ENCODE measurements around the gene ZMYND10.

The ZMYND10 gene

DNA sequence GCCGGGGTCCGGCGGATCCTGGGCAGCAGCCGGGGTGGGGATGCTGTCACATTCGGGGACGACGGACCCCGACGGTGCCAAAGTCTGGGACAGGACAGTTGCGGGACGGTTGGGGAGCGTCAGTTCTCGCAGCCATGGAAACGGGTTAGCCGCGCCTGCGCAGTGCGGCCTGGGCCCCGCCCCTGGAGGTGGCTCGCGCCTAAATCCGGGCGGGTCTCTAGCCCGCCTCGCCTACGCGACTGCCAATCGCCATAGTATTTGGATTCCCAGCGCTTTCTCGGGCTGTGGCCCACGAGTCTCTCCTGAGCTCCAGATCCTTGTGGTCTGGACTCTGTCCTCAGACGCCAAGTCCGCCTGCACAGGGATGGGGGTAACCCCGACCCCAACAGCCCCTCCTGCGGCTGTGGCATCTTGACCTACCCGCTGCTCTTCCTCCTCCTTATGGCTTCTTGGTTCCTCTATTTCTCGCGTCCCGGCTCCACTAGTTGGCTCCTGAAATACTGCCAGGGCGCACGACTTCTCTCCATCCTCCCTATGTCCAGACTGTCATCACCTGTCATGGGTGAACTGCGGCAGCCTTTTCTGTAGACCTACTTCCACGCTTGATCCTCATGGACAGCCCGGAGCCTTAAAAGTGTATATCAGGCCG is at the start of gene ZMYND10:
ZMYND10 (minus strand) TSS at position 147 of the 649 bp plus-strand sequence. CDS start 153 bp downstream, outside the sequence.
- peak; percentile 61 for DNase-seq

DNA sequence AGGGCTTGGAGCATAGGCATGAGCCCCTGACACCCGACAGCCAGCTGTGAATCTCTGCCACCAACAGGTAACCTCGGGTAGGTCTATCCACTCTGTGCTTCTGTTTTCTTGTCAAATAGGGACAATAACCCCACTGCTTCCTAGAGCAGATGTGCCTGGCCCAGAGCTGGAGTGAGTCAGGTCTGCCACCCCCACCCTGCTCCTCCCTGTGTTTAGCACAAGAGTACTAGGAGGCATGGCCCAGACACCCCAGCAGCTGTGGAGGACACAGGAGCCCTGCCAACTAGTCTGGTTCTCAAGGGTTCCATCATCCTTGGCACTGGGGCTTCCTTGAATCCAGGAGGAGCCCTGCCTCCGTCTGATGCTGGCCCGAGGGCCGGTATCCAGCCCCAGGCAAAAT is 47.5 kb upstream of the ZMYND10 start:
- DNase-seq, result no peak

DNA sequence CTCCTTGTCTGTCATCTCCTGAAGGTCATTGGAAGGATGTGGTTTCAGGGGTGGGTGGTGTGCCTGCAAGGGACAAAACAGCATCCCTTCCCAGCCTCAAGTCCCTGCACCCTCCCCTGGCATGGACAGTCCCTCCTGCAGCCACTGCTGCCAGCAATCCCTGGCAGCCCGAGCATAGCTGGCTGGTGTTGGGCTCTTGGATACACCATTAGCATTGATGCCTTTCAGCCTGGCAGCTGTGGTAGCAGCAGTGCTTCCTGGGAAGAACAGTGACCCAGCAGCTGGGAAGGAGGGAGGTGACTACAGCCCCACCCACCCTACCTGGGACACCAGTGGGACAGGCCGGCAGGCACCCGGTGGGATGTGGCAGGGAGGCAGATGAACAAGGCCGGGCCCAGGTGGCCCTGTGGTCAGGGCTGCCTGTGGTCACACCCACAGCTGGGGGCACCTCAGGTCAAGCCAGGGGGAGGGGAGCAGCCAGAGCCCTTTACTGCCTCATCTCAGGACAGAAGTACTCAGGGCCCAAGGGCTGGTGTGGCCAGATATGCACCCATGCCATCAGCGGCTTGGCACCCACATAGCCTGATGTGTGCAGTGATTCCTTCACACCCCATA is 46.7 kb upstream of the ZMYND10 start:
- DNase-seq, result no peak

DNA sequence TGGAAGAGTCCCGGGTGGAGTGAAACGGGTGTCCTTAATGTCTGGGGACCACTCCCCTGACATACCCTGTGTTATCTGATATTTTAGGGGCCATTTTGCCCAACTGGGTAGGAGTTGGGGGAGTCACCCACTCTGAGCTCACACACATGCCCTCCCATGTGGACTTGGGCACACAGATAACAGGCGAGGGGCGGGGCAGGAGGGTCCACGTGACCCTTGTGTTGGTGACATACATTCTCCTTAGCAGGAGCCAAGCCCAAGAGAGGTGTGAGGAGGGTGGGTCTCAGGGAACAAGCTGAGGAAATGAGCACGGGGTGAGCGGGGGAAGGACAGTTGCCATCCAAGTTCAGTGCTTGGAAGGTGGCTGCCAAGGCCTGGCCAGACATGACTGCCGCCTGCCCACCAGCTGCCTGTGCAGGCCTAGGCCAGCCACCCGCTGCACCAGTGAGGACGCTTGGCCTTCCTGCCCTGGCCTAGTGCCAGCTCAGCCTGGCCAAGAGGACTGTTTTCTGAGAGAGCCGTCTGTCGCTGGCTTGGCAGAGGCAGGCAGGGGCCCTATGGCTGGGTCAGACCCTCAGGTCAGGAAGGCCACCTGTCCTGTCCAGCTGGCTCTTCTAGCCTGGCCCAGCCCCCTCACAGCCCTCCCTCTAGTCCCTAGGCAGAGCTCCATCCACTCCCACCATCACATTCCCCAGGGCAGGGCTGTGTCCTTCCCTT is 45.1 kb upstream of the ZMYND10 start:
- no peak for DNase-seq

DNA sequence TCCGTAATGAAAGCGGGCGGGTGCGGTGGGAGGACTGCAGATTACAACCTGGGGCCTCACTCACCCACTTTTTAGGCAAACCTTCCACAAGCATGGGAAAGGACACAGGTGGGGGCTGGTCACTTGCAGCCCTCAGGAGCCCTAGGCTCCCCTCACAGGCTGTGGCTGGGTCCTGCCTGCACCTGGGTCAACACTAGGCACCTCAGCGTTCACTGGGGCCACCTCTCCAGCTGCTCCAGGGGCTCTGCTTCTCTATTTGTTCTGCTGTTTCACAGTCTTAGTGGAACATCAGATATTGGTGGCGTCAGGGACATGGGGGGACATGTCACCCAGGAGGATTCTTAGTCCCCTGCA is 43.9 kb upstream of the ZMYND10 start:
- no peak for DNase-seq

DNA sequence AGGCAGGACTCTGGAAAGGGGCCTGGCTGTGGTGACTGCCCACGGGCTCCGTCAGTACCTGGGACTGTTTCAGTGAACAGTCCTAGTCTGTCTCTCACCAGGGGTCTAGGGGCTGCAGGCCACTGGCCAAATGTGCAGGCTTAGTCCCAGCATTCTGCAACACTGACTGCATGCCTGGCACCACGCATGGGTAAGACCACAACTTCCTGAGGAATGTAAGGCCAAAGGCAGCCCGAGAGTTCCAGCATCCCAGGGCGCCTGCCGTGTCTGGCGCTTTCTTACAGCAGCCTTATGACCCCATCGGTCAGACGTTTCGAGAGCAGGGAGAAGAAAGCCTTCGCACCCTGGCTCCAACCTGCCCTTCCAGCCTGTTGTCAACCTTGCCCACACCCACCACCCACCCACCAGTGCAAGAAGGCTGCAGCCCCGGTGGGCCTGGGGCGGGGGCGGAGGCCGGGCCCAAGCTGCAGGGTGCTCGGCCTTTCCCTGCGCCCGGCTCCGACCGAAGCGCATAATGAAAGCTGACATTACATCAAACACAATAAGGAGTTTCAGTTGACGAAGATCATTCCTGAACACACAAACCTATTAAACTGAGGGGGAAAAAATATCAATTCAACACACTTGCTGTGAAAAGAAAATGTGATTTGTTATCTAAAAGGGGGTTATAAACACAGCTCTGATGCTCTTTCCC is 43.3 kb upstream of the ZMYND10 start:
- DNase-seq, result no peak

DNA sequence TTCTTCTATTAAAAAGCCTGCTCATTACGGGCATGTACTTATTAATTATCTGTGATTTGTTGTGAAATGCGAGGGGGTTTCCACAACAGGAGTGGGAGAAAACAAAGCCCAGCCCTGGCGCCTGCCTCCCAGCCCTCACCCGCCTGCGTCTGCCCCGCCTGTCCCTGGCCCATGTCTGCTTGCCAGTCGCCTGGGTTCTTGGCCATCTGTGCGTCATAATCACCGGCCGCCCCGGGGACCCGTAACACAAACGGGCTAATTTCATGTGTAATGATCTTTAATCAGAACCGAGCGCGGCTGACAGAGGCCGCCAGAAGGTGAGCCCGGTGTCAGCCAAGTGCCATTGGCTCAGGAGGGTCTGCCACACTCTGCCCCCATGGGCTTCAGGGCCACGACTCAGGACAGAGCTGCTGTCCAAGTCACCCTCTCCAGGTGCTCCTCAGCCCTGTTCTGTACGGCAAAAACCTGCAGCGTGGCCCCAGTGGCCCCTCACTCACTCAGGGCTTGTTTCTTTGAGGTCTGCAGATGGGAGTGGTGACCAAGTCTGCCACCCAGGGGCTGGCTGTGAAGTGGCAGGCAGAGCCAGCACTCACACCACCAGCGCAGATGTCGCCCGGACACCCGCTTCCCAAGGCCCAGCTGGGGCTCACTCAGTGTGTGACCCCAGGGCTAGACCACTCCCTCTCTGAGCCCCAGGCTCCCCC is 42.6 kb upstream of the ZMYND10 start:
- DNase-seq, result no peak

DNA sequence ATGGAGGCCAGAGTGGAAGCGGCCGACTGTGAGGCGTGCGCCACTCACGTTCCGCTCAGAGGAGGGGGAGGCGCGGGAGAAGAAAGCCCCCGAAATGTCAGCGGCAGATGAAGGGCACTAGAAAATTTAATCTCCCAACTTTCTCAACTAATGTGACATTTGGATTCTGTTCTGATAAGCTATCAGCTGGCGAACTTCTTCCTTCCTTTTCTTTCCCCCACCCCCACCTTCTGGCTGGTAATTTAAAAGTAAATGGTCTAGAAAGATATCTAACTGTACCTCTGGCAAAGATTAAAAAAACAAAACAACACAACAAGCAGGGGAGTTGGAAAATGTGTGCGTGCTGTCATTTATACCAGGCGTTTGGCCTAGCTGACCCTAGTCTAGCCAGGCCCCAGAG is 40.2 kb upstream of the ZMYND10 start:
- DNase-seq, result no peak

DNA sequence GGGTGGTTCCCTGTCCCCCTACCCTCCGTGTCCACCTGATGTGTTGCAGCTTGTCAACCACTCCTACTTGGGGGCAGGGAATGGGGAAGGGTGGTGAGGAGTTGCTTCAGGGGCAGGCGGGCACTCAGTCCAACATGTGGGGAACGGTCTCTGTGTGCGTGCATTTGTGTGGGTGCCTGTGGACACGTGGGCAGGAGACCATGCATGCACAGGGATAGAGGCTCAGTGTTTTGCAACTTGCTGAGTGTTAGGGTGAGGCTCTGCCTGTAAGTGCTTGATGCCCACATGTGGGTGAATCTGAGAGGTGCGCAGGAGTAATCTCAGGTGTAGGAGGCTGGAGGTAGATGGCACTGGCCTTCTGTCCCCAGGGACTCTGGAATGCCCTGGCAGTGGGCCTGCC is 38.2 kb upstream of the ZMYND10 start:
- DNase-seq, result no peak

DNA sequence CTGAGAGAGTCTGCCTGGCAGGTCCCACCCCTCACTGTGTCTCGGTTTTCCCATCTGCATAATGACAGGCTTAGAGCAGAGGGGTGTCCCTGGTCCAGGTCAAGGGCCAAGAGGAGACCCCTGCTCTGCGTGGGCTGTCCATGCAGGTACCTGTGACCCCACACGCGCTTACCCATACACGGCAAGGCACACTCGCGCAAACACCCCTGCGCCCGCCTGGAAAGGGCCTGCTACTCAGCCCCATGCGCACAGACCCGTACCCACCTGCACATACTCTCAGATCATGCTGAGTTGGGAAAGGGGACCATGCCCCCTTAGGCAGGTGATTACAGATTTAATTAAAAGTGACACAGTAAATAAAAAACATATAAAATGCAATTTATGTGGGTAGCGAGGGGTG is 37.2 kb upstream of the ZMYND10 start:
- no peak for DNase-seq

DNA sequence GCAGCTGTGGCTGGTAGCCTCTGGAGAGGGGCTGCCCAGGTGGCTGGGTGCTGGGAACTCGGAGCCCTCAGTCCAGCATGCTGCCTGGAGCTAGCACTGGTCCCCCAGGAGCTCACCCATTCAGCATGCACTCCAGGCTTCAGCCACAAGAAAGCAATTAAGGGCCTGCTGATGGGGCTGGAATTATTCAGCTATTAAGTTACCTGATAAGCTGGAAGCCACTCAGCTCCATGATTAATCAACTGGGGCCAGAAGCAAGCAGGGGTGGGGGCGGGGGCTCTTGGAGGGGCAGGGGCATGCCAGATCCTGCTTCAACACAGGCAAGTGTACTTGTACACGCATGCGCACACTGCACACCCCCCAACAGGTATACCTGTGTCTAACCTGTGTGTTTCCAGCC is 35.9 kb upstream of the ZMYND10 start:
- DNase-seq, result no peak

DNA sequence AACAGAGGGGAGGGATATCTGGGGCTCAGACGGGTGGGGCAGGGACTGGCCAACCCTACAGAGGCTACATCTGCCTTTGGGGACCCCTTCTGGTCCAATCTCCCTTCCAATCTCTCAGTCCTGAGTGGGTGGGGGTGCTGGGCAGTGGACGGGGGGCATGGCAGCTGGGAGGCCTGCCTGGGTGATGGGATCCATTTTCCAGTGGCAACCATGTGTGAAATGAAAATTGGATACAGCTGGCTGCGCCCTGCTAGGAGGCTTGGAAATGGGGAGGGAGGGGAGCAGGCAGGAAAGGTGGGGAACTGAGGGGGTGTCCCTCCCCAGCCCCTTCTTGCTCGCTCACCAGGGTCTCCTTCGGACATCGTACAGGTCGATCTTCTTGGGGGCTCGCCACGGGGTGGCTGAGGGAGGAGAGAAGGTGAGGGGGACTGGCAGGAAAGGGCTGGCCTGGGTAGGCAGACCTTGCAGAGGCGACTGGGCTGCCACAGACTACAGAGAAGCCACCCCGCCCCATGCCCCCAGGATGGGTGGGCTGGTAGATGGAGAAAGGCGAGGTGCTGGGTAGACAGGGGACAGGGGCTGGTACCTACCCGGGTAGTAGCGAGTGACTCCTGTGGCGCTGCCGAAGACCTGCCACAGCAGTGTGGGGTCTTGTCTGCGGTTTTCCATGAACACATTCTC is 35.0 kb upstream of the ZMYND10 start:
- DNase-seq, result no peak

DNA sequence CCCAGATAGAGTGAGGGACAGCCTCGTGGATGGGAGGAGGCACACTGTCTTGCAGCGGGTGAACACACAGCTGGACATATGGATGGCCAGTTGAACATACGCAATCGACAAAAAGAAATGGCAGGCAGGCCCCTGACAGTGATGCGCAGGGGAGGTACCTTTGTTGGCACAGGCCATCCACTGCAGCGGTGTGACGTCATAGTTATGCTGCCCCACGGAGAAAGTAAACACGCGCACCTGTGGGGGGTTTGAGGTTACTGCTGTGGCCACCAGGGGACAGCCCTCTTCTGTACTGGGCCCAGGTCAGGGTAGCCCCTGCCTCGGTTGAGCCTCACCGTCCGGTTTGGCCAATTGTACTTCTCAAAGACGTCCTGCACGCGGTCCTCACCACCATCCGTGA is 33.2 kb upstream of the ZMYND10 start:
- no peak for DNase-seq

DNA sequence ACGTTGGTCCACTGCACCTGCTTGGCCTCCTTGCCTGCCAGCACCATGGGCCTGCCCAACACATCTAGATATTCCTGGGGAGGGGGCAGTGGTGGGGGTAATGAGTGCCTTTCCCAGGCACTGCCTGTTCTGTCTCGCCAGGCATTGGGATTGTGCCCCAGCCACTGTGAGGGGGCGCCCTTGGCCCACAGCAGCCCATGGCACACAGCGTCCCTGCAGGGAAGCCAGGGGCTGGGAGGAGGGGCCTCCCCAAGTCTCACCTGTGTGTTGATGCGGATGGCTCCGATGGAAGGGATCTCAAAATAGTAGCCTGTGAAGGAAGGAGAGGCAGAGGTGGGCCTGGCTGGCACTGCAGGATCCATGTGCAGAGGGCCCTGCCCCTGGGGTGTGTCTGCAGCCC is 32.5 kb upstream of the ZMYND10 start:
- DNase-seq, result no peak

DNA sequence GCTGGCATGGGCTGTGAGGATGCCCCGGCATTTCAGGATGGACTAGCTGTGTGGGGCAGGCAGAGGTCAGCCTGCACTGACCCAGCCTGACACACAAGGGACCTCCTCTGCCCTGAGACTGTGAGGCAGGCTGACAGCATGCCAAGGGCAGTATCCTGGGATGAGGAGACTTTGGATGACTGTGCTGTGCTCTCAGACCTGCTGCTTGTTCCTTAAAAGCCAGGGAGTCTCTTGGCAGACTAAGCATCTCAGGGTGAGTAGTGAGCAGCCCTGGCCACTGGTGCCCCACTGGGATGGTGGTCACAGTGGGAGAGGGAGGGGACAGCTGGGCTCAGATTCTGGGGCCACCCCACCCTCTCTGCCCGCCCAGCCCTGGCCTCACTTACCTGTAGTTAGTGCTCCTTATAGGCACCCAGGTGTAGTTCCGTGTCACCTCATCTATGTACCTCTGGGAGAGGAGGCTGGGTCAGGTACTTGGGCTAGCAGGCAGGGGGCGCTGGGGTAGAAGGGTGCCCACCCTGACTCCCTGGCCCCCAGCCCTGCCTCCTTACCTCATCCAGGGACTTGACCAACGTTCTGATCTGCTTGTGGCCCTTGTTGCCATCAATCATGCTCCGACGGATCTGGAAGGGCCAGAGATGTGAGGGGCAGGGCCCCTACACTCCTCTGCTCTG is 29.9 kb upstream of the ZMYND10 start:
- no peak for DNase-seq

DNA sequence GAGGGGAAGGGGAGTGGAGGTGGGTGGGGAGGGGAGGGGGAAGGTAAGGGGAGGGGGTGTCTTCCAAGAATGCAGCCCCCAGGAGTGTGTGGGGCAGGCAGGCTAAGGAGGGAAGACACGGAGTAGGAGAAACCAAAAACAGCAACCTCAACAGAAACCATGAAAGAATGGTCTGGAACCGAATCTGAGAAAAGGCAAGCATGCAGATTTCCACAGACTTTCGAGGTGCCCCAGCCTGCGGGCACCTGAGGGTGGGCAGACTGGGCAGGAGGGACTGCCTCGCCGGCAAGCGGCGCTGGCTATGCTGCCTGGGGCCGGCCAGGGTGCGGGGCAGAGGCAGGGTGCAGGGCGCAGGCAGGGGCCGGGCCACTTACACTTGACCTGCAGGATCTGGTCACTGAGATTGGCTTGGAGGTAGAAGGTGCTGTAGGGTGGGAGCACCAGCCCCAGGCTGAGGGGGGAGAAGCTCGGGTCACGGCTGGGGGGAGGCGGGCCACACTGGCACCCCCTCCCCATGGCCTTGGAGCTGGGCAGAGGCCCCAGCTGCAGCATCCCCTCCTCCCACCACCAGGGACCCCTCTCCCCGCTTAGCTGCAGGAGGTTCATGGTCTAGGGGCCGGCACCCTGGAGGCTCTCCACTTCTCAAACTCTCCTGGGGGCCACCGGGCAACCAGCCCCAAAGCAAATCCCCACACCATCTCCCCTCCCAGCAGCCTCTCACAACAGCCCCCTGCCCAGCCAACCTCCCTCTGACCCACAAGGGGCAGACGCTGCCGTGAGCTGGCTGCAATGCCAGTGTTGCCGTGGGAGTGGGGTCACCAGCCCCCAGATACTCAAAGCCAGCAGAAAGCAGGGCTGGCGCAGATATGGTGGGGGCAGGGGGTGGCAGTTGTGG is 29.1 kb upstream of the ZMYND10 start:
- no peak for DNase-seq

DNA sequence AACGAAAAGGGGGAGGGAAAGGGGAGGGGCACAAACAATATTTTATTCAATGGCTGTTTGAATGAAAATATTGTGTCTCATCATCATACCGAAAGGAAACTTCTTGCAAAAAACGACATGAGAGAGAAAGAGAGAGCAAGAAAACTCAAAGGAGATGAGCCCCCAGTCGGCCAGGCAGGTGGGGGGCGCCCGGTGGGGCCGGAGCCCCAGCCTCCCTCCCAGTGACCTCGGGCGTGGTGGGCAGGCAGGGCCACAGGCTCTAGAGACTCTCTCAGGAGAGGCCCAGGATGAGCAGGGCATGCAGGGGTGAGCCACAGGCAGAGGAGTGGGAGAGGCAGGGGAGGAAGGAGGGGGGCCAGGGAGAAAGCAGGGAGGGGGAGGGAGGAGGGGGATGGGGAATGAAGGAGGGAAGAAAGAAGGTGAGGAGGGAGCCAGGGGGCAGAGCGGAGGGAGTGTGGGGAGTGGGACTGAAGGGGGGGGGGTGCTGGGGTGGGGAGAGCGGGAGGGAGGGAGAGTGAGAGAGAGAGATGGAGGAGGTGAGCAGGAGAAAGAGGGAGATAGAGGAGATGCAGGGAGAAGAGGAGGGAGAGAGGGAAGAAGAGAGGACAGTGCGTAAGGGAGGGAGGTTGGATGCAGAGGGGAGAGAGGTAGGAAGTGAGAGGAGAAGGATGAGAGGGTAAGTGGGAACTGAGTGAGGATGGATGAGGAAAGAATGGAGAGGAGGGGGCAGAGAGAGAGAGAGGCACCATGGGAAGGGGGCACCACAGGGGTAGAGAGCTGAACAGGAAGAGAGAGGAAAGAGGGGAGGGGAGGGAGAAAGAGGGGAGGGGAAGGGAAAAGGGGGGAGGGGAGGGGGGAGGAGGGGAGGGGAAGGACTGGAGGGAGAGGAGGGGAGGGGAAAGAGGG is 27.9 kb upstream of the ZMYND10 start:
- no peak for DNase-seq

DNA sequence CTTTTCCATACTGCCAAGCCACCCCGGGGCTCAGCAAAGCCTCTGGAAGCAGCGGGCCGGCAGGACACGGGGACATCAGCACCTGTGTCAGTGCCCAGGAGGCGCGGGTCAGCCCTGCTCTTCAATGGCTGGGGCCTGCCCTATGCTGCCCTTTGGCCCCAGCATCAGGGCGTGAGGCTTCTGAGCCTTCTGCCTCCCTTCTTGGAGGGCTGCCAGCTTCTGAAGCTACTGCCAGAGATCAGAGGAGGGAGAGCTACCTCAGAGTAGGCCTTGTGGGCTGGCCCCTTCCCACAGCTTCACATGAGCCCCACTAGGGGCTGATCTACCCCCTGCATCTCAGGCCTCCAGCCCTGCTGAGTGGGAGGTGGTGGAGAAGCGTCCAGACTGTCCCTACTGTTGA is 26.8 kb upstream of the ZMYND10 start:
- DNase-seq, result no peak

DNA sequence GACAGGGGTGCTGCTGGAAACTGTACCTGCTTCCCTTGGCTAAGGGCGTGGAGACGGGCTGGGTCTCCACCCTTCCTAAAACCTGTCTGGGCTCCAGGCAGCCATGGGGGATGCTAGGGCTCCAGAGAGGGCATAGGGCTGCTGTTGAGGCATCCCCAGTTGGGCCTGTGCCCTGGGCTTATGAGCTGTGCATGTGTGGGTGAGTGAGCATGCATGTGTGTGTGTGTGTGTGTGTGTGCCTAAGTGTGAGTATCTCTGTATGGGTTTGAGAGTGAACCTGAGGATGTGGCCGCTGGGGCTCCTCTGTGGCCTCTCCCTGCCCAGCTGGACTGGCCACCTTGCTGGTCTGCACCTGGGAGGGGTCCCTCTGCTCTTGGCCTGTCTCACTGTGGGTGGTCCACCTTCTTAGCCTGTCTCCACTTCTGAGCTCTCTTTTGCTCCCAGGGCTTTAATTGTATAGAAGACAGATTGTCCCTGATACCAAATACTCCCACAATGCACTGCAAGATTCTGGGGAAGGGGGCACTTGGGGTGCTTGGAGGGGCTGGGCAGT is 25.7 kb upstream of the ZMYND10 start:
- no peak for DNase-seq

DNA sequence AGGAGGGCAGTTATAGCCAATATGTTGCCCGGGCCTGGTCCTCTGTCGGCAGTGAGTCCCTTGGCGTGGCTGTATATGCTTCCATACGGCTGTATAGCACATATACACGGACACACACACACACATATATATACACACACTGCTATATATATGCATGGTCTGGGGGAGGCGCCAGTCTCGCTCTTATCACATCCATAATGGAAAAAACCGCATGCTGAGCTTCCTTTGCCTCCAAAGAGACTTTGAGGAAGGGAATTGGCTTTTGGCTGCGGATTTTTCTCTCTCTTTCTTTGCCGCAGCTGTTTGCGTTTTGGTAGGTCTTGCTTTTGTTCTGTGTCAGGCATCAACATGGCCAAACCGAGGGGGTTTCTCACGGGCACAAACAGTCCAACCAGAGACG is 25.1 kb upstream of the ZMYND10 start:
- no peak for DNase-seq

All from stimulated activated naive CD4-positive, alpha-beta T cell treated with Interleukin-2 at 50 U/mL for 16 hours (primary cell).